Measurements from ENCODE around the gene PAX1. TPM values are rescaled to one million over a fixed set of nuclear protein-coding genes. Genes with fewer than 3 reads are reported as not detected.

The PAX1 gene
- polyA plus RNA-seq, 1 donor = 0.97 TPM

- DNase-seq = no peak
Measured at GRCh38 chr20:21703717-21704407, 1.6 kb upstream of the PAX1 start.

- DNase-seq = no peak
Measured at GRCh38 chr20:21704408-21705385, 767 bp upstream of the PAX1 start.

GRCh38 chr20:21706261-21707195 is 1.1 kb downstream of the PAX1 start:
- no peak for DNase-seq

GRCh38 chr20:21707267-21707666 is 1.8 kb downstream of the PAX1 start:
- no peak for DNase-seq

- DNase-seq = no peak
Measured at GRCh38 chr20:21707999-21708737, 2.7 kb downstream of the PAX1 start.

- no peak for DNase-seq
Measured at GRCh38 chr20:21708738-21709534, 3.5 kb downstream of the PAX1 start.

- DNase-seq = no peak
Measured at GRCh38 chr20:21709535-21709904, 4.1 kb downstream of the PAX1 start.

- no peak for DNase-seq
Measured at GRCh38 chr20:21710341-21710740, 4.9 kb downstream of the PAX1 start.

- DNase-seq = no peak
Measured at GRCh38 chr20:21710863-21711431, 5.5 kb downstream of the PAX1 start.

GRCh38 chr20:21712443-21713059 is 7.1 kb downstream of the PAX1 start:
- DNase-seq = no peak

GRCh38 chr20:21713470-21713869 is 8.0 kb downstream of the PAX1 start:
- DNase-seq = no peak

- DNase-seq = no peak
Measured at GRCh38 chr20:21713901-21714296, 8.4 kb downstream of the PAX1 start.

GRCh38 chr20:21714297-21715192 is 9.1 kb downstream of the PAX1 start:
- DNase-seq = no peak

- DNase-seq = no peak
Measured at GRCh38 chr20:21715193-21715881, 9.9 kb downstream of the PAX1 start.

GRCh38 chr20:21719592-21720214 is 14.2 kb downstream of the PAX1 start:
- DNase-seq = peak; percentile 77

- no peak for DNase-seq
Measured at GRCh38 chr20:21725892-21726291, 20.4 kb downstream of the PAX1 start.

GRCh38 chr20:21729316-21729715 is 23.9 kb downstream of the PAX1 start:
- DNase-seq = no peak

GRCh38 chr20:21739161-21739560 is 33.7 kb downstream of the PAX1 start:
- no peak for DNase-seq

Data from hindlimb muscle (tissue), 1 donor.